Measurements from ENCODE around the gene GAB3.

DNA sequence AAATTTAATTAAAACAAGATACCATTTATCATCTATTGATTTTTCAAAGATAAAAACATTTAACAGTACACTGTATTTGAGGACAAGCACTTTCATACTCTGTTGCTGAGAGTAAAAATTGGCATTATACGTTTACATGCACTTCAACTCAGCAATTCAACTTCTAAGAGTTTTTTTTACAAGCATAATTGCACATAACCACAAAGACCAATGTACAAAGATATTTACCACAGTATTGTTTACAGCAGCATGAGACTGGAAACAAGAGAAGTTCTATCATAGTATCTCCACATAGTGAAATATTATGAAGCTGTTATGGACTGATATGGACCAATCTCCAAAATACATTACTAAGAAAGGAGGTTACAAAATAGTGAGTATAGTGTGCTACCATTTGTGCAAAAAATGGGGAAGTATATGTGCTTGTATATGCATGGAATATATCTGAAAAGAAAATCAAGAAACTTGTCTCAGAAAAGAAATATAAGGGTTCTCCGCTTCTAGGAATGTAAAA lies 10.9 kb downstream of the GAB3 start:
- TF ChIP-seq MAFK (IDR thresholded peaks at IDR 0.05; ENCODE audit: partially characterized antibody) (no peak), EHF (CRISPR knock-in tag; IDR thresholded peaks at IDR 0.05) (no peak), HDAC2 (IDR thresholded peaks at IDR 0.05) (no peak), PHF8 (IDR thresholded peaks at IDR 0.05; ENCODE audit: borderline replicate concordance, low read depth) (no peak), JUNB (IDR thresholded peaks at IDR 0.05) (no peak), RAD21 (conservative IDR thresholded peaks at IDR 0.05 in 1 of 2, IDR thresholded peaks at IDR 0.05 in 1 of 2) (no peak), JUN (IDR thresholded peaks at IDR 0.05) (no peak), SREBF2 (IDR thresholded peaks at IDR 0.05) (no peak)
- TF ChIP-seq, protein P1, sequence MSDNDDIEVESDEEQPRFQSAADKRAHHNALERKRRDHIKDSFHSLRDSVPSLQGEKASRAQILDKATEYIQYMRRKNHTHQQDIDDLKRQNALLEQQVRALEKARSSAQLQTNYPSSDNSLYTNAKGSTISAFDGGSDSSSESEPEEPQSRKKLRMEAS (IDR thresholded peaks at IDR 0.05): no peak
- TF ChIP-seq, protein P2, sequence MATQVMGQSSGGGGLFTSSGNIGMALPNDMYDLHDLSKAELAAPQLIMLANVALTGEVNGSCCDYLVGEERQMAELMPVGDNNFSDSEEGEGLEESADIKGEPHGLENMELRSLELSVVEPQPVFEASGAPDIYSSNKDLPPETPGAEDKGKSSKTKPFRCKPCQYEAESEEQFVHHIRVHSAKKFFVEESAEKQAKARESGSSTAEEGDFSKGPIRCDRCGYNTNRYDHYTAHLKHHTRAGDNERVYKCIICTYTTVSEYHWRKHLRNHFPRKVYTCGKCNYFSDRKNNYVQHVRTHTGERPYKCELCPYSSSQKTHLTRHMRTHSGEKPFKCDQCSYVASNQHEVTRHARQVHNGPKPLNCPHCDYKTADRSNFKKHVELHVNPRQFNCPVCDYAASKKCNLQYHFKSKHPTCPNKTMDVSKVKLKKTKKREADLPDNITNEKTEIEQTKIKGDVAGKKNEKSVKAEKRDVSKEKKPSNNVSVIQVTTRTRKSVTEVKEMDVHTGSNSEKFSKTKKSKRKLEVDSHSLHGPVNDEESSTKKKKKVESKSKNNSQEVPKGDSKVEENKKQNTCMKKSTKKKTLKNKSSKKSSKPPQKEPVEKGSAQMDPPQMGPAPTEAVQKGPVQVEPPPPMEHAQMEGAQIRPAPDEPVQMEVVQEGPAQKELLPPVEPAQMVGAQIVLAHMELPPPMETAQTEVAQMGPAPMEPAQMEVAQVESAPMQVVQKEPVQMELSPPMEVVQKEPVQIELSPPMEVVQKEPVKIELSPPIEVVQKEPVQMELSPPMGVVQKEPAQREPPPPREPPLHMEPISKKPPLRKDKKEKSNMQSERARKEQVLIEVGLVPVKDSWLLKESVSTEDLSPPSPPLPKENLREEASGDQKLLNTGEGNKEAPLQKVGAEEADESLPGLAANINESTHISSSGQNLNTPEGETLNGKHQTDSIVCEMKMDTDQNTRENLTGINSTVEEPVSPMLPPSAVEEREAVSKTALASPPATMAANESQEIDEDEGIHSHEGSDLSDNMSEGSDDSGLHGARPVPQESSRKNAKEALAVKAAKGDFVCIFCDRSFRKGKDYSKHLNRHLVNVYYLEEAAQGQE (IDR thresholded peaks at IDR 0.05): no peak

All from A549 (cell line).